Inferior parietal cortex (tissue), 1 donor: ENCODE measurements around the gene RNF212.
"Not testable (repeated sequence)": the region's sequence is repeated elsewhere in the genome, so short reads cannot be mapped to it uniquely, and the experiment has no call there.

Experiments
- DNase-seq: peaks from one replicate; pipeline ENCODE4 v3.0.0-alpha.2; 2016; ENCODE audit errors: extremely low spot score

Gene RNF212

GRCh38 chr4:1113311-1114009, at the start of gene RNF212:
TSS of gene RNF212 (minus strand) at chr4:1113564. CDS start at chr4:1113464, 100 bp downstream.
- no peak for DNase-seq

- no peak for DNase-seq
Measured at GRCh38 chr4:1160351-1160750, 47.0 kb upstream of the RNF212 start.

GRCh38 chr4:1156069-1156468, 42.7 kb upstream of the RNF212 start:
- DNase-seq = no peak

- DNase-seq = no peak
Measured at GRCh38 chr4:1155314-1155713, 42.0 kb upstream of the RNF212 start.

GRCh38 chr4:1154523-1155182, 41.3 kb upstream of the RNF212 start:
- no peak for DNase-seq

- no peak for DNase-seq
Measured at GRCh38 chr4:1154126-1154522, 40.8 kb upstream of the RNF212 start.

GRCh38 chr4:1153567-1154090, 40.3 kb upstream of the RNF212 start:
- no peak for DNase-seq

GRCh38 chr4:1152290-1152689, 38.9 kb upstream of the RNF212 start:
- DNase-seq = no peak

GRCh38 chr4:1151541-1151940, 38.2 kb upstream of the RNF212 start:
- no peak for DNase-seq

- DNase-seq = no peak
Measured at GRCh38 chr4:1150875-1151274, 37.5 kb upstream of the RNF212 start.

GRCh38 chr4:1139860-1140259, 26.5 kb upstream of the RNF212 start:
- DNase-seq = no peak

GRCh38 chr4:1137850-1138249, 24.5 kb upstream of the RNF212 start:
- DNase-seq = no peak

- DNase-seq = no peak
Measured at GRCh38 chr4:1137063-1137776, 23.9 kb upstream of the RNF212 start.

GRCh38 chr4:1136048-1136447, 22.7 kb upstream of the RNF212 start:
- DNase-seq = no peak

GRCh38 chr4:1133033-1133432, 19.7 kb upstream of the RNF212 start:
- DNase-seq = no peak

GRCh38 chr4:1130316-1131186, 17.2 kb upstream of the RNF212 start:
- peak; percentile 96 for DNase-seq

- DNase-seq = no peak
Measured at GRCh38 chr4:1126506-1126905, 13.1 kb upstream of the RNF212 start.

- DNase-seq = not testable (repeated sequence)
Measured at GRCh38 chr4:1125466-1125865, 12.1 kb upstream of the RNF212 start.

- DNase-seq = no peak
Measured at GRCh38 chr4:1124818-1125217, 11.5 kb upstream of the RNF212 start.

GRCh38 chr4:1122505-1122904, 9.1 kb upstream of the RNF212 start:
- no peak for DNase-seq

GRCh38 chr4:1116838-1117237, 3.5 kb upstream of the RNF212 start:
- DNase-seq = peak; percentile 18
